Posterior vena cava (tissue), 2 donors: ENCODE data around the gene RILP. TPM values are rescaled to one million over a fixed set of nuclear protein-coding genes. Genes with fewer than 3 reads are reported as not detected.

Experiments
- DNase-seq: peaks from one replicate; pipeline ENCODE4 v3.0.0-alpha.2; 2020; ENCODE audit warnings: low spot score
- intact Hi-C, 2 donors: fragments of 100-400 bp; cut with DNase I; formaldehyde crosslinking; loops; one replicate each; pipeline versions ENCODE4 v1.14.1 to v1.14.2; 2022 to 2023
- total RNA-seq, 2 donors: library from RNA; stranded (reverse); fragmentation: NEBNext Ultra II Directional; extraction: Animal tissue kit (Norgen Biotek cat#: 25700); gene quantifications; one replicate each; pipeline ENCODE4 v1.2.1, GENCODE V29; 2021
- donor health status: DM: yes; HTN: yes; CAD: no.
- donor health status: DM: yes; HTN: yes; CAD: no.

Gene RILP
- total RNA-seq, 2 donors from 2014 or later: 10.3 to 13.0 TPM

GRCh38 chr17:1636732-1637285 is 12.9 kb downstream of the RILP start:
- intact Hi-C loops: no loop called here
- DNase-seq: no peak

GRCh38 chr17:1635675-1636465 is 13.8 kb downstream of the RILP start:
- intact Hi-C loops: no loop called here
- DNase-seq: no peak

DNA sequence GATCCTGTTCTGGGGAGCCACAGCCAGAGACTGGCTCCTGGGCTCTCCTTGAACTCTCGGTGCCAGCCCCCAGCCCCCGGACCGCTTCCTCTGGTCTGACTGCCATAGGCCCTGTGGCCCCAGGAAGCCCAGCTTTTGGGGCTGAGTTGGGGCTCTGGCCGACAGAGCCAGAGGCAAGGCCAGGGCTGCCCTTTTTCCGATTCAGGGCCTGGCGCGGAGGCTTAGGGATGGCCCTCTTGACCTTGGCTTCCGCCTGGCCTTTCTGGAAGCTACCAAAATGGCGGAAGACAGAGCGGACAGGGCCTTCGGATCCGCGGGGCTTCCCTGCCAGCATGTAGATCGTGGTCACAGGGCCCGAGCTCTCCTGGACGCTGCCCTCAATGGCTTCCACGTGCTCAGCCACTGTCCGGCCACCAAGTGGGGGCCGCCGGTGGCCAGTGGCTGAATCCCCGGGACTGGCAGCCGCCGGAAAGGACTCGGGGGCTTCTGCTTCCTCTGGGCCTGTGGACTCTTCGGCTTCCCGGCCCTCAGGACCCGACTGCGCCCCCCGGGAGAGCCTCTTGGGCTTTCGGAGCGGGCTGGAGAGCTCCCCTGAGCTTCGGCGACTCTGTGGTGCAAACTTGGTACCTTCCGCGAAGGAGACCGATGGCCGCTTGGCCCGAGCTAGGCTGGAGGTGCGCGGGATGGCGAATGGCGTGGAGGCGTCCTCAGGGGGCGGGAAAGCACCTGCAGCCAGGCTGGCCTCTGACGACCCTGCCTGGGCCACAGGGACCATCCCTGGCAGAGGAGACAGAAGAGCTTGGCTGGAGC is 14.6 kb downstream of the RILP start:
- no peak for DNase-seq
- intact Hi-C loops: no loop called here

DNA sequence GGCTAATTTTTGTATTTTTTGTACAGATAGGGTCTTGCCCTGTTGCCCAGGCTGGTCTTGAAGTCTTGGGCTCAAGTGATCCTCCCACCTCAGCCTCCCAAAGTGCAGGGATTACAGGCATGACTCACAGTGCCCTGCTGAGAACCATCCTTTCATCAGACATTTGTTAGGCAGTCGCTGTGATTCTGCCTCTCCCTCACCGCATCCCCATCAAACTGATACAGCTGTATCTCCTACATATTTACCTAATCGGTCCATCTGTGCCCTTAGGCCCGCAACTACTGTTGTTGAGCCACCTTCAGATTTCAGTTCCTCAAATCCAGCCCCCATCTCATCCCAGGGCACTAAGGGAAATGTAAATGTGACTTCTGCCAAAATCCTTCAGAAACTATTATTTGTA is 19.0 kb downstream of the RILP start:
- DNase-seq: no peak
- intact Hi-C loops: no loop called here

DNA sequence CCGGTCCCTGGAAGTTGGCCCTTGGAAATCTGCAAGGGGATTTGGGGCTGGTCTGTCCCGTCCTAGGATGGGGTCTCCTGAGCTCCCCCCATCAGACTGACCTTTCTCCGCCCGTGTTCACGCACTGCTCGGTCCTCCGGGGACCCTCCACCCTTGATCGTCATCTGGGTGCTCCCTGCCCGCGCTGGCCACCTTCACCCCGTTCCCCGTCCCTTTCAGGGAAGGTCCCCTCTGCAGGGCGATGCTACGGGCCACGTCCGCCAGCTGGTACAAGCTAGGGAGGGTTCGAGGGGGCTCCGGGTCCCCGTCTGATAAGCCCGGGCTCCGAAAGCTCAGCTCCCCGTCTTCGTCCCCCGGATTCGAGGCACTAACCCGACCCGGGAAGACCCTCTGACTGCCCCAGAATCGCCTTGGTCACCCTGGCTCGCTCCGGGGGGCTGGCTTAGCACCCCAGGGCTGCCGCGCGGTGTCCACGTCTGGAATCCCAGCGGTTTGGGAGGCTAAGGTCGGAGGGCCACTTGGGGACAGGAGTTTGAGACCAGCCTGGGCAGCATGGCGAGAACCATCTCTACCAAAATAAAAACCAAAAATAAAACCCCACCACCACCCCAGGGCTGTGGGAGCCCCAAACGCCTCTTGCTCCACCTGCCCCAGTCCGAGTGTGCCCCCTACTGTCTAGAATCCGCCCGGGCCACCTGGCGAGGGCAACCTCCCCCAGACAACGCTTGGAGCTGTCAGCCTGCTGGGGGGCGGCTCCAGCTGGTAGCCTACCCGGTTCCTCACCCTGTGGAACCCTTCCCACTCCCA is 20.0 kb downstream of the RILP start:
- intact Hi-C loops: loop anchor here (5.0 kb wide), 2 partner anchors 37 to 52 kb away; no protein-coding TSS in a partner anchor
- no peak for DNase-seq

- intact Hi-C loops: loop anchor here (5.0 kb wide), 2 partner anchors 37 to 52 kb away; no protein-coding TSS in a partner anchor
- peak; percentile 98 for DNase-seq
Observed at GRCh38 chr17:1628856-1629503, 20.7 kb downstream of the RILP start.

DNA sequence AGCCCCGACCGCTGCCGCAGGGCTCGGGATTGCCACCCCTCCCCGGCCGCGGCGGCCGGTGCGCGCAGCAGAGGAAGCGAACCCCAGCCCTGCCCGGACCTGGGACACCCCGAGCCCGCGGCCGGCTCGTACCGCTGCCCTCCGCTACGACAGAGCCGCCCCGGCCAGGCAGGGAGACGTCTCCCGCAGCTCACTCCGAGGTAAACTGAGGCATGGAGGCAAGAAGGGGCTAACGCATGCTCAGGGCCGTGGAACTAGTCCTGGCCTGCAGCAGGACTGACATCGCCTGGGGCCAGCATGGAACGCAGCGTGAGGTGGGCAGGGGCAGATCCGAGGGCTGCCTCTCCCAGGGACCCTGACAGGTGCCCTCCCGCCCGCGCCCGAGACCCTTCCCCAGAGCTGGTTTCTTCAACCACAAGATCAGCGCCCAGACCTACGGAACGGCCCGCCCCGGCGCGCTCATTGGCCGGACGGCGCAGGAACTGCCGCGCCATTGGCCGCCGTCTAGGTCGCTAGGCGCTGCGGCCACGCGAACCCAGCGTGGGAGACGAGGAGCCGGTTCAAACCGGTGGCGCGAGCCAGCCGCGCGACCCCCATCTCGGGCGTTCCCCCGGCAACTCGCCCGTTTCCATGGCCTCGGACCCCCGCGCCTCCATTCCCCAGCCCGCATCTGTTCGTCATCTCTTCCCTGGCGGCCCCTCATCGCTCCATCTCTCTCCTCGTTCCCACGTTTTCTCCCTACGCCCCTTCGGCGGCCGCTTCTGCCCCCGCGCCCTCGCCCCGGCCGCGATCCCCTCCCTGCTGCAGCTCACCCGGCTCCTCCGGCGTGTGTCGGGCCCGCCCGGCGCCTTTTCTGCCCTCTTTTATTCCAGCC is 21.4 kb downstream of the RILP start, which contains the start of gene SLC43A2:
TSS of gene SLC43A2 (minus strand) at position 853 of the 874 bp plus-strand sequence. CDS start 960 bp downstream, outside the sequence.
- DNase-seq: peak; percentile 95
- intact Hi-C loops: loop anchor here (5.0 kb wide), 2 partner anchors 36 to 51 kb away; no protein-coding TSS in a partner anchor

GRCh38 chr17:1627182-1627981 is 22.3 kb downstream of the RILP start:
- intact Hi-C loops: loop anchor here (5.0 kb wide), 2 partner anchors 35 to 50 kb away; no protein-coding TSS in a partner anchor
- DNase-seq: no peak

- DNase-seq: no peak
- intact Hi-C loops: loop anchor here (1.0 to 5.0 kb wide), 3 partner anchors 30 to 49 kb away; no protein-coding TSS in a partner anchor
Observed at GRCh38 chr17:1626333-1626732, 23.3 kb downstream of the RILP start.

- intact Hi-C loops: loop anchor here (5.0 kb wide), 2 partner anchors 33 to 48 kb away; no protein-coding TSS in a partner anchor
- DNase-seq: no peak
Observed at GRCh38 chr17:1625581-1625980, 24.1 kb downstream of the RILP start.

GRCh38 chr17:1625053-1625452 is 24.6 kb downstream of the RILP start:
- no peak for DNase-seq
- intact Hi-C loops: loop anchor here (5.0 kb wide), 2 partner anchors 33 to 48 kb away; no protein-coding TSS in a partner anchor

DNA sequence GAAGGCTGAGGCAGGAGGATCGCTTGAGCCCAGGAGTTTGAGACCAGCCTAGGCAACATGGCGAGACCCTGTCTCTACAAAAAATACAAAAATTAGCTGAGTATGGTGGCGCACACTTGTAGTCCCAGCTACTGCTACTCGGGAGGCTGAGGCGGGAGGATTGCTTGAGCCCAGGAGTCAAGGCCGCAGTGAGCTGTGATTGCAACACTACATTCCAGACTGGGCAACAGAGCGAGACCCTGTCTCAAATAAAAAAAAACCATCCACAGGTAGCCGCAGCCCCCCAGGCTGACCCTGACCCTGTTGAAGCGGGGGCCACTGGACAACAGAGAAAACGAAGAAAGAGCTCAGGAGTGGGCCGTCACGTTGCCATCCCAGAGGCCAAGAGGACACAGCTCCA is 25.0 kb downstream of the RILP start:
- DNase-seq: no peak
- intact Hi-C loops: loop anchor here (5.0 kb wide), 2 partner anchors 32 to 47 kb away; no protein-coding TSS in a partner anchor

DNA sequence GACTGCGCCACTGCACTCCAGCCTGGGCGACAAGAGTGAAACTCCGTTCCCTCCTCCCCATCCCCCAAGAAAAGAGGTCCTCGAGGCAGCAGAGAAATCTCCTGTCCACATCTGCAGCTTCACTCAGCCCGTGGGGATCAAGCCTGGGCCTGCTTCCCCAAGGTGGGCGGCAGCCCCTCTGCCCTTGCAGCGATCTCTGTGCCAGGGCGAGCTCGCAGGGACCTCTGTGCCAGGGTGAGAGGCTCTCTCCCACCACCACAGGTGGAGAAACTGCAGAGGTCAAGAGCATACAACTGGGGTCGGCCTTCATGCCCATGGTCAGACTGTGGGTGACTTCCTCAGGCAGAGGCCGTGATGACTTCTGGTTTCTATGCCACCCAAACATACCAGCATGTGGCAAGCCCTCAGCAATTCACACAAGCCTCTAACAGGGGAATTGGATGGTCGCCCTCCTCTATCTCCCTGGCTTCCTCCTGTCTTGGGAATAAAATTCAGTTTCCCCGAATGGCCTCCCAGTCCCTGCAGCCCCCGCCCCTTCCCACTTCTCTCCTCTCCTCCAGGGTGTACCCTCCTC is 26.5 kb downstream of the RILP start:
- no peak for DNase-seq
- intact Hi-C loops: no loop called here

GRCh38 chr17:1621273-1621954 is 28.3 kb downstream of the RILP start:
- DNase-seq: no peak
- intact Hi-C loops: no loop called here

DNA sequence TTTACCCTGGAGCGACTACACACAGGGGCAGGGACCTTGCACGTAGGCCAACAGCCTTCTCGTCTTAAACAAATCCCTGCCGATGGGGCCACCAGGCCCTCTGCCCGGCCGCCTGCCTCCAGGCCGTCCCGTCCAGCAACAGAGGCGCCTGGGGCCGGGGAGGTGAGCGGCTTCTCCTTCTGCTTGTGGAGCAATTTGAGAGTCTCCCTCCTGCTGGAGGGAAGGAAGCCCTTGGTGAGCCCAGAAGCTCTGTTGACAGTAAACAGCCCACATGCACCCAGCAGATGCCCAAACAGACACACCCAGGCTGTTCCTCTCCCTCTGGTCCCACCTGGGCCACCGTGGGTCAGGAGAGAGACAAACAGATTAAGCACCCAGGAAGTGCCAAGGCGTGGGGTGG is 29.2 kb downstream of the RILP start:
- intact Hi-C loops: no loop called here
- no peak for DNase-seq
